ENCODE results near the gene C10orf71.

The C10orf71 gene

GRCh38 chr10:49295297-49295696, 3.7 kb upstream of the C10orf71 start:
- DNase-seq (ENCODE audit: low read depth): no peak

GRCh38 chr10:49296382-49296781, 2.6 kb upstream of the C10orf71 start:
- DNase-seq (ENCODE audit: low read depth): no peak

DNA sequence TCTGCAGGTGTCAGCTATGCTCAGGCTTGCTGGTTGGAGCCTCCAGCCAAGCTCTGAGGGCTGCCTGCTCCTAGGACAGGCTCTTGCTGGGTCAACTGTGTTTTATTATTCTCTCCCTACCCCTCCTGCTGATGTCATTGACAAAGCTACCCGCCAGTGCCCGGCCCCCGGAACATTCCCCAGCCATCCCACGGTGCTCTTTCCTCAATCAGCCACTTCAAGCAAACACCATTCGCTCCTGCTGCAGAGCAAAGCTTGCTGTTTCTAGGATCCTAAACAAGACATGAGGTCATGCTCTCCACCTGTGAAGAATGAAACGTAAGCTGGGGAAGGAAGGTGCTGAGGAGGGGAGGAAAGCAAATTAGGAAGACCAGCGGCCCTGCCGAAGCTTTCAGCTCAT, 2.1 kb upstream of the C10orf71 start:
- no peak for DNase-seq (ENCODE audit: low read depth)

- no peak for DNase-seq (ENCODE audit: low read depth)
These were observed 926 bp upstream of the C10orf71 start for GRCh38 chr10:49297818-49298670.

DNA sequence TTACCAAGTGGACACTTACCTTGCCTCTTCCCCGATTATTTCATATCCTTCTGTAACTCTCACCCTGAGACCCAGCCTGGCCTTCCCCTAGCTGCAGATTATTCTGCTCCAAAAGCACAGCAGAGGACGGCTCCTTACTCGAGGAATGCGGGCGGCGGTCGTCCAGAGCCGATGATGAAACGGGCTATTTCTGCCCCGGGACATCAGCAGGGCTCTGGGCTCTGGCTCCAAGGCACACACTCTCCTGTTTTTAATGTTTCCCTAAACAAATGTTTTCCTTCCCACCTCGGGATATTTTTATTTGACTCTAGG, 343 bp upstream of the C10orf71 start:
- DNase-seq (ENCODE audit: low read depth): no peak

- no peak for DNase-seq (ENCODE audit: low read depth)
These were observed 808 bp downstream of the C10orf71 start for GRCh38 chr10:49299816-49300139.

DNA sequence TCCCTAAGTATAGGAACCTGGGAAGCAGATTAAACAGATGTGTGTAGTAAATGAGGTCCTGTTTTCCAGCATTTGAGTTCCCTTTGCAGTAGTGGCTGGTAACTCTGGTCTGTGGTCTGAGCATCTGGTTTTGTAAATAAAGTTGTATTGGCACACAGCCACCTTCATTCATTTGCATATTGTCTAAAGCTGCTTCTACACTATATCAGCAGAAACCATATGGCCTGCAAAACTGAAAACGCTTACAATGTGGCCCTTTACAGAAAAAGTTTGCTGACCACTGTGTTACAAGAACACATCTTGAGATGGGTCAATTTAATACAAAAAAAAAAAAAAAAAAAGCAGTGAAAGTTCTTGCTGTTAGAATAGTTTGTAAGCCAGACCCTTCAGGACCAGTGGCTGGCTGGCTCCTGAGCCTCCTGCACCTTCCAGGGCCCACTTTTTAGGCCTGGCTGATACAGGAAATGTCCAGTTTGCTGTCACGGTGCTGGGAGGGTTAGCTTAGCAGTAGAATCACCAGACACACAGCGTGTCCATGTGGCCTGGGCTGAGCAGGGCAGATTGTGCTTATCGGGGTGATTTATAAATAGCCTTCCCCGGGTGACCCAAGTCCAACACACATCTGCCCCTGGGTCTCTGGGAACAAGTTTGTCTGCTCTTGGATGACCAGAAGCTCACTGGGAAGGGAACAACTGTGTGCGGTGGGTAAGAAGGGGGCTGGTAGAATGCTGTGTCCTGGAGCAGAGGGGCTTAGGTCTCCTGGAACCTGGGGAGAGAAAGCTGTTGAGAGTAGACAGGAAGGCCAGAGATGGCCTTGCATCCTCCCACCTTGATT, 1.4 kb downstream of the C10orf71 start:
- DNase-seq (ENCODE audit: low read depth): no peak

GRCh38 chr10:49301302-49301701, 2.3 kb downstream of the C10orf71 start:
- DNase-seq (ENCODE audit: low read depth): no peak

DNA sequence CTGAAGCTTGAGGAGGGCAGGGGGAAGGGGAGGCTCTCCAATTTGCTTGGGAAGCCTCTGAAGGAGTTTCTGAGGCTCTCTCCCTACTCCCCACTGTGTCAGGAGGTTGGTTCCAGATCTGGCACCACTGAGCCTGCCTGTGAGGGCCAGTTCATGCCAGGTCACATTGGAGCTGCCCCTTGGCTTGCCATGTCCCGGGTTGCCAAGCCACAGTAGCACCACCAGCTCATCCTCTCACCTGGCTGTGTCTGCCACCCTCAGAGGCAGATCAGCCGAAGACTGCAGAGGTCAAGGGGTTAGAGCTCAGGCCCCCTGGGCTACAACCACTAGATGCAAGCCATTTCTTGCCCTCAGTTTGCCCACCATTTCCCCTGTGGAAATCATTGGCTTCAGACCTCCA, 3.1 kb downstream of the C10orf71 start:
- no peak for DNase-seq (ENCODE audit: low read depth)

DNA sequence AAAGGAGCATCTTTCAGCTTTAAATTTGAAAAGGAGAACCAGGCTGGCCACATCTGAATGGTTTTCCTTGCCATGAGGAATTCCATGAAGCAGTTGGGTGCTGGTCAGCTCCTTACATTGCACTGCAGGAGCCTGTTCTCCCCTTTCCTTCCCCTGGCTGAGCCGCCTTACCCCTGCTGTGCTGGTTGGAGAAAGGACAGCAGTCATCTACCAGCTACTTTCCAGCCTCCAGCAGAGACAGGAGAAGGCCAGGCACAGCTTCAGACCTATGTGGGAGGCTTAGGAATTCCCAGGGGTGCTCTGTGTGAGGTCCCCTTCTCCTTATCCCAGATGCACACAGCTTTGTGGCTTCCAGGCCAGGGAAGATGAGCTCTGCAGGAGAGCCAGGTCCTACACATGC, 4.7 kb downstream of the C10orf71 start:
- DNase-seq (ENCODE audit: low read depth): no peak

- DNase-seq (ENCODE audit: low read depth): no peak
These were observed 5.2 kb downstream of the C10orf71 start for GRCh38 chr10:49304137-49304536.

GRCh38 chr10:49307921-49308320, 9.0 kb downstream of the C10orf71 start:
- DNase-seq (ENCODE audit: low read depth): no peak

DNA sequence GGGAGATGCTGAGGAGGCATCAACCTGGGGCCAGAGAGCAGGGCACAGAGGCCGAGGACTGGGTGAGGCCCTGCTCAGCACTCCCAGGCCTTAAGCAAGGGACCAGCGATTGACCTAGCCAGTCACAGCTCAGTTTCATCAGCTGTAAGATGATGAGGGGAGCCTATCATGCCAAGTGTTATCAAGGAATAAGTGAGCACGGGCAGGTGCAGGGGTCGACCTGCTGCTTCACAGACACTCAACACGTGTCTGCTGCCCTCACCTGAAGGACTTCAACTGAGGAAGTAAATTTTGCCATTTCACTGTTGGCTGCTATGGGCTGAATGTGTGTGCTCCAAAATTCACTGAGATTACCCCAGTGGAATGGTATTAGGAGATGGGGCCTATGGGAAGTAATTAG, 9.9 kb downstream of the C10orf71 start:
- DNase-seq (ENCODE audit: low read depth): no peak

DNA sequence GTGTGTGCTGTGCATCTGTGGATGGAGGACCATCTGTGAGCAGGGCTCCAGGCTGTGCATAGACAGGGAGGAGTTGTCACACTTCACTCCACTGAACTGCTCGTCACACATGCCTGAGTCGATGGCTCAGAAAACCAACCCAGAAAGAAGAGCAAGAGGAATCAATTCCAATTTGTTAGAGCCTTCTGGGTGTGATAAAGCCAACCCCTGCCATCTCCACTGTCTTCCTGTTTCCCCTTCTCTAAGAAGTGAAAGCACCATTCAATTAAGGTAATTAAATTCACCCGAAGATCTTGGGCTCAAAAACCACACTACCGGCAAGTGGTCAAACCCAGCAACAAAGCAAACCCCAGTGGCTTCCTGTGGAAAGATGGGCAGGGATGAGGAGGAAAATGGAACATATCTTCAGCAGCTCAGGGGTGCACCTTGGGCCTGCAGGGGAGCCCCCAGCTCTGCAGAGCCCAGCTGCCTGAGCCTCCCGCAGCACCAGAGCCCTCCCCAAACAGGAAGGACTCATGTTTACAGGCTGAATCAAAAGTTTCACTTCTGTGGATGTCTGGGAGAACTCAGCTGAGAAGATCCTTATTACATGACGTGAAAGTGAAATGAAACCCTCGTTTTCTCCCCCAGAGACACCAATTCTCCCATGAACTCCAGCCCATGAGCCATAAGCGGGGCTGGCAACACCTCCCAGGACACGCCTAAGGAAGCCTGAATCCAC, 10.9 kb downstream of the C10orf71 start:
- no peak for DNase-seq (ENCODE audit: low read depth)

- DNase-seq (ENCODE audit: low read depth): no peak
These were observed 11.5 kb downstream of the C10orf71 start for GRCh38 chr10:49310460-49310859.

DNA sequence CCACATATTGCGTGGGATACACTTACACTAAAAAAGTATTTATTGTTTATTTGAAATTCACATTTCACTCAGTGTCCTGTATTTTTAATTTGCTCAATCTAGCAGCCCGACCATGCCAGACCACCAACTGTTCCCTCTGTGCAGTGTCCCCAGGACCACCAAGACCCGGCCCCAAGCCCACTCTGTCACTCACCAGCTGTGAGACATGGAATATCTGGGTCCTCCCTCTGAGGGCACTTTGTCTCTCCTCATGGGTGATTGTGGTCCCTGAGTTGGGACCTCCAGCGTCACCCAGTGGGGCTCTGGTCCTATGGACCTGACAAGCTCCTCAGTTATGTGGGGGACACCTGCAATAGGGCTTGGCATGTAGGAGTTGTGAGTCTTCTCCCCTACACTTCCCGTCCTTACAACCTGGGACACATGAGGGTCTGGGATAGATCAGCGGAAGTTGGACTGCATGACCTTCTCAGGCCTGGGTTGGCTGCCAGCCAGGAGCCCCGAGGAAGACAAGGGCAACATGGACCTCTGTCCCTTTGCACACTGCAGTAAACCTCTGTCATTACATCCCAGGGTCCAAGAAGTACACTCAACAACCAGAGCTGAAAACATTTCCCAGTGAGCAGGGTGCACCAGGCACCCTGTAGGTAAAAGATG, 12.1 kb downstream of the C10orf71 start:
- DNase-seq (ENCODE audit: low read depth): no peak

DNA sequence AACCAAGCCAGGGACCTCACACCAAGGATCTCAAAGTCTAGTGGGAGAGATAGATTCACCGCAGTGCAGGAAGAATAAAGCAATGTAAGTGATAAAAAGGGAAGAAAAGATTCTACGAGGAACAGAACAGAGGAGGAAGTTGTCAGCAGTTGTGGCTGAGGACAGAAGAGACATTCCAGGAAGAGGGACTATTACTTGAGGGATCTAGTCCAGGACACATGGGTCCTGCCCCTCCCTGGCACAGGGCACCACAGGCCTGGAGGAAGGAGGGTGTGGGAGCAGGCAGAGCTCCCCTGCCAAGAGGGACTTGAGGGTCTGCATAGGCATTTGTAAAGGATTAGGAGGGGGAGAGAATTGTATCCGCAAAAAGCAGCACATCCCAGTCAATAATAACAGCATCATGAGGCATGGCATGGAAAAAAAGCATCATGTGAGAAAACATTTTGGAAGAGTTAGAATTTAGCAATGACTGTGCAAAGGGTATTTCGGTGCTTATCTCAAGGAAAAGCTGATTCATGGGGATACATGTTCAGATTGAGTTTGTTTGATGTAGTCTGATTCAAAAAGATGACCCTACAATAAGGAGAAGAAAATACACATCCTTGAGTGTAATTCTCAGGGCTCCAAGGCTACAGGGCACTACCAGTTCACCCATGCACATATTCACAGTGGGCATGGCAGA, 12.7 kb downstream of the C10orf71 start:
- DNase-seq (ENCODE audit: low read depth): no peak

DNA sequence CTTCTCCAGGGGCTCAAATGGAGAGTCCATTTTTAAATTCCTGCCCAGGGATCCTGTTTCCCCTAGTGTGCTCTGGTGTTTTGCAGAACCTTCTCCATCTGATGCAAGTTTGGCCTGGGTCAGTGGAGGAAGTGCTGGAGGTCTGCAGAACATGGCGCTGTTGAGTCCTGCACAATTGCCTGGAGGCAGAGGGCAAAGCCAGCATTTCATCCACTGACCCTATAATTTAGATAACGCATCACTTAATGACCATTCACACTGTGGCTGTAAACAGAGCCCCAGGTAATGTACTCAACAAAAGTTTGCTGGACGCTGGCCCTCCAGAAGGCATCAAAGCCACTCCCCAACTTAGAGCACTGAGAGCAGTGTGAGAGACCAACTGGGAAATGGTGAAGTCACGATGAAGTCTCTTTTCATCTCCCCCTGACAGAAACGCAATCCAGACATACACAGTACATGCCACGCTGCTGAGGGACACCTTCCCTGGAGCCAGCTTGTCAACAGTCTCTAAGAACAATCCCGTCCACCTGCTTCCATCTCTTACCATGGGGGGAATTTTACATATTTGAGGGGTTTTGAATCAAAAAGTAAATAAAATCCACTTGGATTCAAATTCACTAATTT, 13.4 kb downstream of the C10orf71 start:
- DNase-seq (ENCODE audit: low read depth): no peak

DNA sequence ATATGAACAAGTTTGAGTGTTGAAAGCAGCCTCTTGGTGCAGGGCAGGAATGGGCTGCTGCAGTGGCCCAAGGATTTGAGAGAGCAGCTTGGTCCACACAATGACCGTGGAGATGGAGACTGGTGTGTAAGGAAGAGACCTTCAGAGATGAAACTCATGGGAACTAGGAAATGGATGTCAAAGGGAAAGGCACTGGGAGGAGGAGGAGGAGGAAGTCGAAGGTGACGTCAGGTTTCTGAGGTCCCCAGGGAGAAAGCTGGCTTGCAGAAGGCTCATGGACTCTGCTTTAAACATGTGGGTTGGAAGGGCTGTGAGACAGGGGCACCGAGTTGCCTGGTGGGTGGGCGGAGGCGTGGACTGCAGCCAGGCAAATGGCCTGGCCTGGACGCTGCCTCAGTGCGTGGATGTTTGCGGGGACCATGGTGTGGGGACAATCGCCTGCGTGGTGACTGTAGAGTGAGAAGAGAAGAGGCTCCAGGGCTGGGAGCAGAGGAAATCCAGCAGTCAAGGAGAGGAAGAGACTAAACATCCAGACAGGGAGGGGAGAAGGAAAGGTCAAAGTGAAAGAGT, 14.6 kb downstream of the C10orf71 start:
- no peak for DNase-seq (ENCODE audit: low read depth)

- no peak for DNase-seq (ENCODE audit: low read depth)
These were observed 15.8 kb downstream of the C10orf71 start for GRCh38 chr10:49314806-49315205.

GRCh38 chr10:49318028-49318427, 19.1 kb downstream of the C10orf71 start:
- no peak for DNase-seq (ENCODE audit: low read depth)
